Measurements from ENCODE around the gene PNPLA7. TPM values are rescaled to one million over a fixed set of nuclear protein-coding genes. Genes with fewer than 3 reads are reported as not detected.

PNPLA7 gene
- total and polyA plus RNA-seq, 2 of the 8 experiments (the other 6 are each of a cell fraction or from before 2014, with no cell fraction given) = 0.35 to 0.47 TPM

DNA sequence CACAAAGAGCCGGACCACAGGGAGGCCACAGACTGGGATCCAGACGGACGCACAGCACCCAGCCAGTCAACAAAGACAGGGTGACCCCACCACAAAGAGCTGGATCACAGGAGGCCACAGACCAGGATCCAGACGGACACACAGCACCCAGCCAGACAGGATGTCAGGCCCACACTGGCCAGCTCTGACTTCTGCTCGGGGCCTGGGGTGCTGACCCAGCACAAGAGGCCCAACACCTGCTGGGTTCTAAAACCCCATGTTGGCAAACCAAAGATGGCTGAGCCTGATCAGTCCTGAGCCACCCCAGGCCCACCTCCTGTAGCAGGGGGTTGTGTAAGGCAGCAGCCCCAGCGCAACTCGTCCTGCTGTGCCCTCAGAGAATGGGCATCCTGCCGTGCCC is 33.8 kb upstream of the PNPLA7 start:
- 94% methylated on average over 8 of the region's 8 CpGs; no CpG with 5 or more reads in 1 of the 2 experiments for WGBS, 2 experiments (ENCODE audit: extremely low coverage in 1 of 2, insufficient coverage in 1 of 2, insufficient read length in 1 of 2, insufficient replicate concordance in 2 of 2, low coverage in 1 of 2, low lambda C conversion rate in 2 of 2, missing lambda C conversion rate in 1 of 2)
- H2BK5ac ChIP-seq (ENCODE audit: low read depth, low read length) = no peak overlapping the region; the same call in 1 of the 2 replicates
- H3K23me2 ChIP-seq (ENCODE audit: low read depth, low read length) = no peaks in the 10 kb centered on the region
- TF ChIP-seq HDAC2 (IDR thresholded peaks at IDR 0.05; ENCODE audit: borderline replicate concordance in 1 of 2, low read depth in 2 of 2, low read length in 2 of 2) = no peak
- no peak for TF ChIP-seq TEAD4 (IDR thresholded peaks at IDR 0.05; ENCODE audit: low read depth, low read length)
- TF ChIP-seq EP300 (IDR thresholded peaks at IDR 0.05; ENCODE audit: borderline replicate concordance in 1 of 2, low read depth in 2 of 2, low read length in 2 of 2) = no peak
- TF ChIP-seq, protein P1, sequence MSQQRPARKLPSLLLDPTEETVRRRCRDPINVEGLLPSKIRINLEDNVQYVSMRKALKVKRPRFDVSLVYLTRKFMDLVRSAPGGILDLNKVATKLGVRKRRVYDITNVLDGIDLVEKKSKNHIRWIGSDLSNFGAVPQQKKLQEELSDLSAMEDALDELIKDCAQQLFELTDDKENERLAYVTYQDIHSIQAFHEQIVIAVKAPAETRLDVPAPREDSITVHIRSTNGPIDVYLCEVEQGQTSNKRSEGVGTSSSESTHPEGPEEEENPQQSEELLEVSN (IDR thresholded peaks at IDR 0.05) = no peak
- TF ChIP-seq SUZ12 (IDR thresholded peaks at IDR 0.05; ENCODE audit: low read length) = no peak
- TF ChIP-seq JUN (IDR thresholded peaks at IDR 0.05; ENCODE audit: low read depth, low read length) = no peak
- TF ChIP-seq CTBP2 (IDR thresholded peaks at IDR 0.05; ENCODE audit: borderline replicate concordance, insufficient read depth, insufficient read length, low read length) = no peak
- TF ChIP-seq YY1 (IDR thresholded peaks at IDR 0.05; ENCODE audit: low read depth, low read length) = no peak
- TF ChIP-seq, protein P2, sequence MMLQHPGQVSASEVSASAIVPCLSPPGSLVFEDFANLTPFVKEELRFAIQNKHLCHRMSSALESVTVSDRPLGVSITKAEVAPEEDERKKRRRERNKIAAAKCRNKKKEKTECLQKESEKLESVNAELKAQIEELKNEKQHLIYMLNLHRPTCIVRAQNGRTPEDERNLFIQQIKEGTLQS (IDR thresholded peaks at IDR 0.05; ENCODE audit: insufficient read depth, low read depth, low read length) = no peak
- no peak for TF ChIP-seq KDM4A (IDR thresholded peaks at IDR 0.05; ENCODE audit: low read depth, low read length, severe bottlenecking)
- TF ChIP-seq MAFK (IDR thresholded peaks at IDR 0.05; ENCODE audit: low read depth, low read length) = no peak

More for the DNA sequence above, 33.8 kb upstream of the PNPLA7 start:
- Histone ChIP-seq H4K20me1 (replicated peaks in 1 of 2; ENCODE audit: control insufficient read depth in 1 of 2, insufficient read depth in 2 of 2, low read length in 2 of 2) (peaks cover 22 to 58% of the 10 kb centered on the region in 2 experiments), H4K5ac (ENCODE audit: insufficient read length, low read depth, low read length) (no peak overlapping the region), H3K36me3 (ENCODE audit: control insufficient read depth in 2 of 4, insufficient read depth in 4 of 4, low read length in 3 of 4) (peaks cover 32 to 67% (median 51%) of the 10 kb centered on the region in 4 experiments), H4K91ac (replicated peaks; ENCODE audit: insufficient read length, low read length) (no peak overlapping the region), H3K56ac (replicated peaks; ENCODE audit: insufficient read length, low read depth, low read length) (no peak overlapping the region), H3K18ac (ENCODE audit: extremely low read depth, low read length) (no peak overlapping the region), H3K9ac (replicated peaks in 1 of 4; ENCODE audit: extremely low read depth in 1 of 4, low read depth in 3 of 4, low read length in 3 of 4) (no peak overlapping the region), H2AFZ (ENCODE audit: low read length) (no peak overlapping the region), H2BK12ac (ENCODE audit: low read depth, low read length) (no peak overlapping the region), H3K27me3 (replicated peaks in 1 of 4; ENCODE audit: control insufficient read depth in 3 of 4, extremely low read depth in 1 of 4, insufficient read depth in 3 of 4, low read length in 3 of 4) (no peaks in the 10 kb centered on the region), H2BK15ac (ENCODE audit: low read length) (no peak overlapping the region), H3K9me3 (ENCODE audit: insufficient read depth in 2 of 2, low read depth in 1 of 2, low read length in 1 of 2) (no peaks in the 10 kb centered on the region), H3K4ac (replicated peaks; ENCODE audit: insufficient read length, low read depth, low read length) (no peak overlapping the region), H2BK20ac (ENCODE audit: low read length) (no peak overlapping the region), H3K4me3 (ENCODE audit: extremely low read depth in 1 of 4, insufficient read depth in 2 of 4, low read depth in 3 of 4, low read length in 4 of 4) (no peak overlapping the region), H3K27ac (ENCODE audit: low read depth, low read length) (no peak overlapping the region), H3K14ac (ENCODE audit: insufficient read length) (no peak overlapping the region), H3K4me1 (replicated peaks in 1 of 4; ENCODE audit: control insufficient read depth in 3 of 4, insufficient read depth in 4 of 4, low read length in 3 of 4) (peaks cover 0 to 15% (median 6%) of the 10 kb centered on the region in 4 experiments; a peak in 5 of 7 replicates), H2BK120ac (replicated peaks; ENCODE audit: low read depth, low read length) (no peak overlapping the region), H3K79me2 (ENCODE audit: control insufficient read depth in 1 of 2, insufficient read depth in 2 of 2, low read length in 2 of 2) (peaks cover 0 to 13% of the 10 kb centered on the region in 2 experiments; a peak in 2 of 4 replicates), H4K8ac (ENCODE audit: extremely low read depth, insufficient read depth, low read length) (no peak overlapping the region), H3K4me2 (ENCODE audit: insufficient read depth in 1 of 2, low read depth in 2 of 2, low read length in 2 of 2) (no peak overlapping the region), H2AK5ac (ENCODE audit: low read depth, low read length) (no peak overlapping the region), H3K79me1 (ENCODE audit: low read depth, low read length) (peaks cover 28% of the 10 kb centered on the region), H3K23ac (ENCODE audit: insufficient read length) (no peak overlapping the region)
- DNase-seq (ENCODE audit: low read depth in 1 of 2, low spot score in 2 of 2) (no peak), FAIRE-seq (no peak)
- POLR2A ChIA-PET (ENCODE audit: partially characterized antibody) = interaction anchor here (3.2 kb wide), 1 partner anchor 10 kb away, joined by 13 read pairs; no protein-coding TSS in a partner anchor
- CTCF ChIA-PET (ENCODE audit: partially characterized antibody) = interaction anchor here (0.7 to 5.9 kb wide), 10 partner anchors 8 to 88 kb away, joined by 3 to 46 read pairs (median 4); no protein-coding TSS in a partner anchor

Data from H1 (cell line).